Neuronal stem cell (in vitro differentiated cells): ENCODE results near the gene TOP3A.
"Not testable (repeated sequence)": the region's sequence is repeated elsewhere in the genome, so short reads cannot be mapped to it uniquely, and the experiment has no call there.

Experiments
- DNase-seq: peaks from one replicate; pipeline ENCODE4 v3.0.0-alpha.2; 2013; ENCODE audit warnings: low spot score
- H2AFZ ChIP-seq: one replicate; pipeline ENCODE4 v1.6.1; 2013; ENCODE audit warnings: mild to moderate bottlenecking, low read length, inconsistent platforms
- H2AK5ac ChIP-seq: 2 replicates; pipeline ENCODE4 v1.6.1; 2013; ENCODE audit warnings: low read depth, mild to moderate bottlenecking, inconsistent platforms, low read length, moderate library complexity, mixed read lengths
- H2BK120ac ChIP-seq: 2 replicates; pipeline ENCODE4 v1.6.1; 2013; ENCODE audit warnings: low read depth, mild to moderate bottlenecking, inconsistent platforms, low read length, moderate library complexity, mixed read lengths
- H2BK12ac ChIP-seq: one replicate; pipeline ENCODE4 v1.6.1; 2013; ENCODE audit warnings: low read length, inconsistent platforms
- H2BK15ac ChIP-seq: 2 replicates; pipeline ENCODE4 v1.6.1; 2013; ENCODE audit warnings: mild to moderate bottlenecking, low read length, inconsistent platforms, mixed read lengths
- H2BK5ac ChIP-seq: one replicate; pipeline ENCODE4 v1.6.1; 2013; ENCODE audit warnings: inconsistent platforms, mild to moderate bottlenecking, low read length, moderate library complexity
- H3K14ac ChIP-seq: one replicate; pipeline ENCODE4 v1.6.1; 2013; ENCODE audit warnings: low read length, inconsistent platforms
- H3K18ac ChIP-seq: 2 replicates; pipeline ENCODE4 v1.6.1; 2013; ENCODE audit warnings: low read length, inconsistent platforms
- H3K23ac ChIP-seq: 2 replicates; pipeline ENCODE4 v1.6.1; 2013; ENCODE audit warnings: low read depth, mild to moderate bottlenecking, mixed read lengths, low read length, inconsistent platforms; ENCODE audit not compliant: poor library complexity
- H3K27ac ChIP-seq: replicated peaks from 3 replicates; pipeline ENCODE4 v1.5.1; 2013; ENCODE audit warnings: low read length, inconsistent platforms
- H3K27me3 ChIP-seq, 3 experiments: 2 replicates each; pipeline ENCODE4 v1.6.1; 2013; ENCODE audit warnings: low read length in 3 of 3, mild to moderate bottlenecking in 2 of 3, inconsistent platforms in 1 of 3, low read depth in 1 of 3, mixed read lengths in 1 of 3, moderate library complexity in 1 of 3; ENCODE audit not compliant: control insufficient read depth in 3 of 3, insufficient read depth in 3 of 3
- H3K36me3 ChIP-seq, 2 donors: replicated peaks in 1 of 2; 2 replicates each; pipeline ENCODE4 v1.6.1; 2013; ENCODE audit warnings: low read length in 2 of 2; ENCODE audit not compliant: control insufficient read depth in 2 of 2, insufficient read depth in 2 of 2
- H3K4ac ChIP-seq: 2 replicates; pipeline ENCODE4 v1.6.1; 2013; ENCODE audit warnings: inconsistent platforms, mild to moderate bottlenecking, low read length, moderate library complexity
- H3K4me1 ChIP-seq, 2 donors: 1 replicate in 1 of 2; 2 replicates in 1 of 2; pipeline ENCODE4 v1.6.1; 2013; ENCODE audit warnings: low read length in 2 of 2, low read depth in 1 of 2; ENCODE audit not compliant: control insufficient read depth in 2 of 2, insufficient read depth in 1 of 2
- H3K4me2 ChIP-seq: one replicate; pipeline ENCODE4 v1.6.1; 2013; ENCODE audit warnings: mild to moderate bottlenecking, low read length, inconsistent platforms; ENCODE audit not compliant: insufficient read depth, poor library complexity, severe bottlenecking
- H3K4me3 ChIP-seq, 2 donors: 2 replicates each; pipeline ENCODE4 v1.5.1; 2013; ENCODE audit warnings: low read length in 2 of 2, mild to moderate bottlenecking in 2 of 2, inconsistent platforms in 1 of 2, moderate library complexity in 1 of 2
- H3K79me1 ChIP-seq: one replicate; pipeline ENCODE4 v1.6.1; 2013; ENCODE audit warnings: low read depth, mild to moderate bottlenecking, inconsistent platforms, low read length, moderate library complexity
- H3K9ac ChIP-seq: one replicate; pipeline ENCODE4 v1.6.1; 2013; ENCODE audit warnings: mild to moderate bottlenecking, low read depth, low read length, inconsistent platforms; ENCODE audit not compliant: poor library complexity
- H3K9me3 ChIP-seq, 2 donors: replicated peaks in 1 of 2; 2 replicates each; pipeline versions ENCODE3 to v1.6.1; 2013; ENCODE audit warnings: low read length in 2 of 2, mild to moderate bottlenecking in 2 of 2, inconsistent platforms in 1 of 2, low read depth in 1 of 2, mixed read lengths in 1 of 2, moderate library complexity in 1 of 2; ENCODE audit not compliant: control insufficient read depth in 2 of 2, insufficient read depth in 1 of 2
- H4K8ac ChIP-seq: one replicate; pipeline ENCODE4 v1.6.1; 2013; ENCODE audit warnings: low read depth, mild to moderate bottlenecking, inconsistent platforms, low read length, moderate library complexity
- H4K91ac ChIP-seq: one replicate; pipeline ENCODE4 v1.6.1; 2013; ENCODE audit warnings: low read length, low read depth, mild to moderate bottlenecking, inconsistent platforms; ENCODE audit not compliant: poor library complexity
- WGBS, 2 donors: extraction: QIAGEN DNeasy Blood & Tissue Kit; methylation state at CpG; one replicate each; pipeline ENCODE4 v1.1.7; 2013; ENCODE audit warnings: missing lambda C conversion rate in 2 of 2, mixed read lengths in 1 of 2; ENCODE audit not compliant: insufficient read length in 2 of 2, insufficient replicate concordance in 1 of 2; ENCODE audit errors: extremely low coverage in 2 of 2; 5-methylcytosine and 5-hydroxymethylcytosine counted together

The TOP3A gene

DNA sequence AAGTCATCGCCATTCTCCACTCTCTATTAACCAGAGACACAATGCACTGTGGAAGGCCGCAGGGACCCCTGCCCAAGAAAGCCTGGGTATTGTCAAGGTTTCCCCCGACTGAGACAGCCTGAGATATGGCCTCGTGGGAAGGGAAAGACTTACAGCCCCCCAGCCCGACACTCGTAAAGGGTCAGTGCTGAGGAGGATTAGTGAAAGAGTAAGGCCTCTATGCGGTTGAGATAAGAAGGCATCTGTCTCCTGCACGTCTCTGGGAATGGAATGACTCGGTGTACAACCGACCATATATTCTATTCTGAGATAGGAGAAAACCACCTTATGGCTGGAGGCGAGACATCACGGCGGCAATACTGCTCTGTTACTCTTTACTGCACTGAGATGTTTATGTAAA is 11.6 kb downstream of the TOP3A start:
- not testable (repeated sequence) for H3K18ac ChIP-seq, H2BK12ac ChIP-seq, H3K9me3 ChIP-seq, DNase-seq, H4K91ac ChIP-seq, H2BK5ac ChIP-seq, H2AFZ ChIP-seq, H3K9ac ChIP-seq, H2AK5ac ChIP-seq, H3K27me3 ChIP-seq, H4K8ac ChIP-seq, H3K23ac ChIP-seq, H3K27ac ChIP-seq, H3K4ac ChIP-seq, H3K79me1 ChIP-seq, H3K14ac ChIP-seq, H3K4me3 ChIP-seq, H3K4me1 ChIP-seq, H3K4me2 ChIP-seq, H2BK15ac ChIP-seq, H2BK120ac ChIP-seq
- no CpG with 5 or more reads among the region's 13 CpGs for WGBS, 2 donors
- peaks cover 47 to 91% of the 10 kb centered on the region in 2 donors for H3K36me3 ChIP-seq

DNA sequence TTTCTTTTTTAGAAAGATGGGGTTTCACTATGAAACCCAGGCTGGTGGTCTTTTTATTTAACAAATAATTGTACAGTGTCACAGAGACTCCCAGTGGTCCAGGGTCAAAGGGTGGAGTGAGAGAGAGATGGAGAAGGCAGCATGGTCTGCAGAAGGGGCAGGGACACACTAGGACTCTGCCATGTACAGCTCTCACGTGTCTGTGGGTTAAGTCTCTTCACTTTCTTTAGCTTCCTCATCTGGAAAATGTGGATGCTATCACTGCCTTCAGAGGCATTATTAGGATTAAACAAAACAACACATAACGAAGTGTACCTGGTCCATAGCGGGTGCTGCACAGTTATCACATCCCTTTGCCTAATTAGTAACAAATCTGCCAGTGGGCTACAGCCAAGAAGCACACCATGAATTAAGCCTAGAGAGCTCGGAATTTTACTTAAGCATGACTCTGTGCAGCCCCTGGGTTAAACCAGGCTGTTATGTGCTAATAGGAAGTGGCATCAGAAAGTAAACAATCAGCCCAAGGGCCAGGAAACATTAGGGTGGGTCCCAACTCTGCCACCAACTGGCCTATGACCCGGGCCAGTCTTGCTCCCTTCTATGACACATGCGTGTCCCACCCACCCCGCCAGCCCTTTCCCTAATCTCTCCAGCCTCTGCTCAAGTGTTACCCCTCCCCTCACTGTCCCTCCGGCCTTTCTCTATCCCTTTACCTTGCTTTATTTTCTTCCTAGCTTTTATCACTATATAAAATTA is 13.9 kb downstream of the TOP3A start:
- no peak overlapping the region for H3K9ac ChIP-seq
- no peaks in the 10 kb centered on the region for H3K27me3 ChIP-seq
- no peak overlapping the region for H2AFZ ChIP-seq
- H3K23ac ChIP-seq = no peak overlapping the region
- no peaks in the 10 kb centered on the region for H3K9me3 ChIP-seq
- H4K91ac ChIP-seq = no peak overlapping the region
- no peak overlapping the region for H3K4me3 ChIP-seq
- no peaks in the 10 kb centered on the region for H3K79me1 ChIP-seq
- WGBS, 2 donors = no CpG with 5 or more reads among the region's 8 CpGs
- H3K14ac ChIP-seq = no peak overlapping the region
- H3K27ac ChIP-seq = no peak overlapping the region
- H2BK120ac ChIP-seq = no peak overlapping the region
- H2BK15ac ChIP-seq = no peak overlapping the region
- no peak for DNase-seq
- no peak overlapping the region for H2BK12ac ChIP-seq
- no peak overlapping the region for H4K8ac ChIP-seq
- no peaks in the 10 kb centered on the region for H3K4me1 ChIP-seq
- H3K18ac ChIP-seq = no peak overlapping the region
- no peak overlapping the region for H2BK5ac ChIP-seq
- H3K4me2 ChIP-seq = no peak overlapping the region
- H3K4ac ChIP-seq = no peak overlapping the region
- H3K36me3 ChIP-seq = peaks cover 40 to 82% of the 10 kb centered on the region in 2 donors
- H2AK5ac ChIP-seq = no peak overlapping the region

DNA sequence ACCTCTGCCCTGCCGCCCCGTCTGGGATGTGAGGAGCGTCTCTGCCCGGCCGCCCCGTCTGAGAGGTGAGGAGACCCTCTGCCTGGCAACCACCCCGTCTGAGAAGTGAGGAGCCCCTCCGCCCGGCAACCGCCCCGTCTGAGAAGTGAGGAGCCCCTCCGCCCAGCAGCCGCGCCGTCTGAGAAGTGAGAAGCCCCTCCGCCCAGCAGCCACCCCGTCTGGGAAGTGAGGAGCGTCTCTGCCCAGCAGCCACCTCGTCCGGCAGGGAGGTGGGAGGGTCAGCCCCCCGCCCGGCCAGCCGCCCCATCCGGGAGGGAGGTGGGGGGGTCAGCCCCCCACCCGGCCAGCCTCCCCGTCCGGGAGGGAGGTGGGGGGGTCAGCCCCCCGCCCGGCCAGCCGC is 16.7 kb downstream of the TOP3A start:
- H2BK5ac ChIP-seq, H2BK120ac ChIP-seq, H4K91ac ChIP-seq, H4K8ac ChIP-seq, H3K4ac ChIP-seq, H3K23ac ChIP-seq, H3K9ac ChIP-seq, H2BK15ac ChIP-seq, H2BK12ac ChIP-seq, H3K4me2 ChIP-seq, H3K27ac ChIP-seq, H2AFZ ChIP-seq, H3K14ac ChIP-seq, H3K79me1 ChIP-seq, H3K27me3 ChIP-seq, H3K4me3 ChIP-seq, H3K4me1 ChIP-seq, H3K9me3 ChIP-seq, H3K18ac ChIP-seq, DNase-seq, H2AK5ac ChIP-seq: not testable (repeated sequence)
- no CpG with 5 or more reads among the region's 30 CpGs for WGBS, 2 donors
- peaks cover 34 to 83% of the 10 kb centered on the region in 2 donors for H3K36me3 ChIP-seq

DNA sequence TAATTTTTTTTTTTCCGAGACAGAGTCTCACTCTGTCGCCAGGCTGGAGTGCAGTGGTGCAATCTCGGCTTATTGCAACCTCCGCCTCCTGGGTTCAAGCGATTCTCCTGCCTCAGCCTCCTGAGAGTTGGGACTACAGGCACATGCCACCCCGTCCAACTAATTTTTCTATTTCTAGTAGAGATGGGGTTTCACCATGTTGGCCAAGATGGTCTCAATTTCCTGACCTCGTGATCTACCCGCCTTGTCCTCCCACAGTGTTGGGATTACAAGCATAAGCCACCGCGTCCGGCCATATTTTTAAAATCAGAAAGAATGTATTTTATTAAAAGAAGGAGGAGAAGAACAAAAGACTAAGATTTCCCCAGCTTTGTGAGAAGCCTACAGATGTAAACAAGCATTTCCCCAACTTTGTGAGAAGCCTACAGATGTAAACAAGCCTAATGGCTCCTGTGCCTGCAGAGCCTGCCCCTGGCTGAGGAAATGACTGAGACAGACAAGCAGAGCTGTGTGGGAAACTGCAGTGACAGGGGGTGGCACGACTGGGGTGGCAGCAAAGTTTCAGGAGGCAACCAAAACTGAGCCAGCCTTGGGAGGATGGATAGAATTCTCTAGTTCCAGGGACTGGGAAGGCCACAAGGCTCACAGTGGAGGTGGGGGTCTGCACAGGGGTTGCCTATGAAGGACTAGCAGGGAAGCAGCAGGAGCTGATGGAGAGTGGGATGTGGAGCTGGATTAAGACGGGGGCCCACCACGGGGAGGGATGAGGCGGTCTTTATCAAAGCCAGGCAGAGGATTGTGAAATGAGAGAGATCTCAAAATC is 22.9 kb downstream of the TOP3A start:
- Histone ChIP-seq H3K4me3 (no peak overlapping the region), H3K79me1 (peaks cover 2% of the 10 kb centered on the region), H3K18ac (no peak overlapping the region), H3K14ac (no peak overlapping the region), H2BK15ac (no peak overlapping the region), H2AFZ (no peak overlapping the region), H3K9me3 (no peaks in the 10 kb centered on the region), H4K8ac (no peak overlapping the region), H2BK5ac (no peak overlapping the region), H3K4me1 (no peaks in the 10 kb centered on the region), H3K9ac (no peak overlapping the region), H3K27me3 (peaks cover 0 to 1% (median 0%) of the 10 kb centered on the region in 3 experiments), H3K27ac (no peak overlapping the region), H3K23ac (no peak overlapping the region), H2AK5ac (no peak overlapping the region), H3K4ac (no peak overlapping the region), H3K4me2 (no peak overlapping the region), H2BK12ac (no peak overlapping the region), H4K91ac (no peak overlapping the region), H2BK120ac (no peak overlapping the region), H3K36me3 (peaks cover 42 to 97% of the 10 kb centered on the region in 2 donors)
- no CpG with 5 or more reads among the region's 15 CpGs for WGBS, 2 donors
- DNase-seq = no peak
